D721Med (cell line): ENCODE results near the gene BTBD17.

Source experiments
- DNase-seq: peaks from one replicate; pipeline ENCODE4 v3.0.0; 2011; ENCODE audit warnings: low spot score; ENCODE audit not compliant: insufficient read length
- FAIRE-seq: peaks from 2 replicates; lab custom pipeline; 2011; peaks lifted over from hg19 to GRCh38; lab: Jason Lieb, UNC
- CTCF ChIP-seq: IDR thresholded peaks from 2 replicates; pipeline ENCODE4 v1.5.1; 2012; ENCODE audit warnings: mild to moderate bottlenecking, control low read depth; ENCODE audit not compliant: insufficient read depth; ENCODE audit errors: missing control alignments

BTBD17 gene

GRCh38 chr17:74392848-74393247, 31.2 kb upstream of the BTBD17 start:
- DNase-seq (no peak), FAIRE-seq (no peak)
- TF ChIP-seq CTCF = no peak

GRCh38 chr17:74391771-74392170, 30.1 kb upstream of the BTBD17 start:
- FAIRE-seq = no peak
- no peak for DNase-seq

GRCh38 chr17:74390680-74391653, 29.3 kb upstream of the BTBD17 start:
- FAIRE-seq = no peak
- no peak for DNase-seq
- no peak for TF ChIP-seq CTCF

More at GRCh38 chr17:74391771-74392170, 30.1 kb upstream of the BTBD17 start:
- TF ChIP-seq CTCF = no peak

GRCh38 chr17:74389937-74390679, 28.4 kb upstream of the BTBD17 start:
- TF ChIP-seq CTCF = no peak
- FAIRE-seq (no peak), DNase-seq (no peak)

GRCh38 chr17:74389084-74389753, 27.6 kb upstream of the BTBD17 start:
- TF ChIP-seq CTCF = no peak
- FAIRE-seq (no peak), DNase-seq (no peak)

GRCh38 chr17:74387365-74388218, 25.9 kb upstream of the BTBD17 start:
- no peak for TF ChIP-seq CTCF
- FAIRE-seq (no peak), DNase-seq (no peak)
